Measurements from ENCODE around the gene SBF1. TPM values are rescaled to one million over a fixed set of nuclear protein-coding genes. Genes with fewer than 3 reads are reported as not detected.

The SBF1 gene
- total RNA-seq, 2 donors from 2014 or later, result 60.2 to 77.5 TPM

DNA sequence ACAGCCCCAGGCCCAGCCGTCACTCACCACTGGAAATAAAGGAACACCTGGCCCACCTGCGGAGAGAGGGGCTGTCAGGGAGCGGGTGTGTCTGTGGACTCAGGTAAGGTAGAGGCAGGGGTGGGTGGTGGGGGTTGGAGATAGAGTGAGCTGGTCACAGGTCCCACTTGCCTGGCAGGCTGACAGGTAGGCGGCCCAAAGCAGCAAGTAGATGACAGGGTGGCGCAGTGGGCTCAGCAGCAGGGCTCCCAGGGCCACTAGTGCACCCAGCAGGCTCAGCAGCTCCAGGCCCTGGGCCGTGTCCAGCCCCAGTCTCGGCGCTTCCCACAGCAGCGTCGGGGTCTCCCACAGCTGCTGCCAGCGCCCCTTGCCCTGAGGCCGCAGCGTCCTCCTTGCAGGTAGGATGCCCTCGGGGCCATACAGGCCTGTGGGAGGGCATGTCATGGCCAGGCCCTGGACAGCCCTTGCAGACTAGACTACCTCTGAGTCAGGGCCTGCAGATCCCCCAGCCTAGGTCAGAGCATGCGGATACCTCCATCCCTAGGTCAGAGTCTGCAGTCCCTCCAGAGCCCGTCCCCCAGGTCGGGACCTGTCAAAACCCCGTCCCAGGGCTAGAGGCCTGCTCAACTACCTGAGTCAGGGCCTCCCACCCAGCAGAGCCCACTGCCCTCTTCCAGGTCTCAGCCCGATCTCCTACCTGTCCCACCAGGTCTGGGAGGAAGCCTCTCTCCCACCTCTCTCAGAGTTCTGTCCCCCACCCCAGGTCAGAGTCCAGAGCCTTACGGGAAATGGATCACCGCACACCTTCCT lies 32.0 kb upstream of the SBF1 start:
- WGBS, 2 donors, result 15 to 25% methylated on average over 2 to 21 of the region's 21 CpGs
- DNase-seq (peak; percentile 66 to 91 (median 88)), ATAC-seq (no peak)
- peaks cover 0 to 2% of the 10 kb centered on the region in 2 donors for H3K36me3 ChIP-seq (replicated peaks in 1 of 2; ENCODE audit: insufficient read depth in 1 of 2, low read depth in 2 of 2)
- intact Hi-C loops (cut with DNase I), result loop anchor here (10.0 kb wide), 1 partner anchor 262 kb away; the partner anchor contains the start of gene TUBGCP6
- no peaks in the 10 kb centered on the region for H3K9me3 ChIP-seq
- TF ChIP-seq CTCF (IDR thresholded peaks at IDR 0.05), result no peak
- peak in 2 of 3 donors; percentile 54 to 63 for TF ChIP-seq POLR2A (IDR thresholded peaks at IDR 0.05)
- no peaks in the 10 kb centered on the region for H3K27me3 ChIP-seq
- H3K4me1 ChIP-seq, result peaks cover 38% of the 10 kb centered on the region
- H3K27ac ChIP-seq, result peak overlapping the region; percentile 80 to 89 (median 83)
- H3K4me3 ChIP-seq, result peak overlapping the region; percentile 63 to 98

DNA sequence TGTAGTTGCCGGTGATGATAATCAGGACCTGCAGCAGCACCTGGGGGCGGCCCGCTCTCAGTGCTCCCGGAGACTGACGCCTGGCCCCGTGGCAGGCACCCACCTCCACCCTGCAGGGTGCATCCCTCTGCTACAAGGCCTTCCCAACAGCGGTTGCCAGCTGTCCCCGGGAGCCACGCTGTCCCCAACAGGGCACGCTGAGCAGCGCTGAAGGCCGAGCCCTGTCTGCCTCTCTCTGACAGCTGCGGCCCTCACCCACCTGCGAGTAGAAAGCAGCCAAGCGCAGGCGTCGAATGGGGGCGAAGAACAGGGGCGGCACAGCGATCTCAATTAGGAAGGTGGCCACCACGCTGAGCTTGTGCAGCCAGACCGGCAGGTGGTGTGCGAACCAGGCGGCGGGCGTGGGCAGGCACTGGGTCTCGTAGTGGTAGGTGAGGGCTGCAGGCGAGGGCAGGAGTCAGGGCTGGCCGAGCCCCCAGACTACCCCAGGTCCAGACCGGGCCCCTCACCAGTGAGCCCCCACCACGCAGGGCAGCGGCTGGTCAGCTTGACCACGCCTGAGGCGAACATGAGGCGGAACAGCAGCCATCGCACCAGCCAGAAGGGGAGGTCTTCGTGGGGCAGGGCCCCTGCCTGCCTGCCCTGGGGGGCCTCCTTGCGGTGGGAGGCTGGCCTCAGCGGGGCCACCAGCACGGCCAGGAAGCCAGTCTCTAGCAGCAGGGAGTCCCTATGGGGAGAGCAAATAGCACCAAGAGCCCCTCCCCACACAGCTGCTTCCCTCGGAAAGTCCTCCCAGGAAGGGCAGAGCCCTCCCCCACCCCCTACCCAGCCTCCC lies 31.2 kb upstream of the SBF1 start:
- WGBS, 2 donors, result 42 to 89% methylated on average over 10 to 25 of the region's 41 CpGs
- Histone ChIP-seq H3K27ac (peak overlapping the region; percentile 80 to 89 (median 83)), H3K4me3 (peak overlapping the region in 1 of 2 donors; percentile 98), H3K27me3 (no peaks in the 10 kb centered on the region), H3K36me3 (replicated peaks in 1 of 2; ENCODE audit: insufficient read depth in 1 of 2, low read depth in 2 of 2) (peaks cover 0 to 2% of the 10 kb centered on the region in 2 donors), H3K9me3 (no peaks in the 10 kb centered on the region), H3K4me1 (peaks cover 38% of the 10 kb centered on the region)
- ATAC-seq (no peak), DNase-seq (peak; percentile 38 to 85 (median 75))
- intact Hi-C loops (cut with DNase I), result loop anchor here (10.0 kb wide), 1 partner anchor 261 kb away; the partner anchor contains the start of gene TUBGCP6
- TF ChIP-seq CTCF (IDR thresholded peaks at IDR 0.05) (peak in 3 of 7 experiments; percentile 10 to 29 (median 24)), POLR2A (IDR thresholded peaks at IDR 0.05) (peak in 1 of 3 donors; percentile 48)

DNA sequence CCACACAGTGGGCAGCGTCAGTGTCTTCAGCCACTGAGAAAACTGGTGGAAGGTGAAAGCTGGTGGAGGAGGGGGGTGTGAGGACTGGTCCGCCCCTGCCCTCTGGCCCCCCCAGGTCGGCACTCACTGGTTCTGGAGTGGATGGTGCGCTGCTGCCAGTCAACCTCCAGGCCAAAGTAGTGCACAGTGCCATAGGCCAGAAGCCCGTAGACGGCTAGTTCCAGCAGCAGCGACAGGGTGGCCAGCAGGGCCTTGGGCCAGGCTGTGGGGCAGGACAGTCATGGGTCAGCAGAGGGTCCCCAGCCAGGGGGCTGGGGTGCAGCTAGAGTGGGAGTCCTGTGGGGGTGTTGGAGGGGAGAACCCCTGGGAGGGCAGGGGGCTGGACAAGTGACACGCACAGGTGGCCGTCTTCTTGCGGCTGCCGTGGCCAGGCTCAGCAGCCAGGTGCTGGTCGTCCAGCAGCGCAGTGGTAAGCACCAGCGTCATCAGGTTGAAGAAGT lies 30.5 kb upstream of the SBF1 start:
- H3K4me1 ChIP-seq, result peaks cover 38% of the 10 kb centered on the region
- no peaks in the 10 kb centered on the region for H3K9me3 ChIP-seq
- WGBS, 2 donors, result 53 to 73% methylated on average over 13 to 14 of the region's 14 CpGs
- ATAC-seq (no peak), DNase-seq (peak in 1 of 4 donors; percentile 41)
- no peaks in the 10 kb centered on the region for H3K27me3 ChIP-seq
- intact Hi-C loops (cut with DNase I), result loop anchor here (10.0 kb wide), 1 partner anchor 261 kb away; the partner anchor contains the start of gene TUBGCP6
- no peak overlapping the region for H3K4me3 ChIP-seq
- H3K36me3 ChIP-seq (replicated peaks in 1 of 2; ENCODE audit: insufficient read depth in 1 of 2, low read depth in 2 of 2), result peaks cover 0 to 2% of the 10 kb centered on the region in 2 donors
- H3K27ac ChIP-seq, result peak overlapping the region; percentile 80 to 89 (median 83)
- TF ChIP-seq CTCF (IDR thresholded peaks at IDR 0.05) (no peak), POLR2A (IDR thresholded peaks at IDR 0.05) (peak in 2 of 3 donors; percentile 1 to 27)

GRCh38 chr22:50504369-50505211 lies 29.8 kb upstream of the SBF1 start:
- ATAC-seq, result no peak

More at GRCh38 chr22:50504369-50505211, 29.8 kb upstream of the SBF1 start:
- WGBS, 2 donors, result 56% methylated on average over 33 of the region's 44 CpGs; no CpG with 5 or more reads in 1 of the 2 donors
- H3K36me3 ChIP-seq (replicated peaks in 1 of 2; ENCODE audit: insufficient read depth in 1 of 2, low read depth in 2 of 2), result peaks cover 0 to 2% of the 10 kb centered on the region in 2 donors
- intact Hi-C loops (cut with DNase I), result loop anchor here (5.0 to 10.0 kb wide), 2 partner anchors 37 to 260 kb away; partner anchors contain the start of gene TUBGCP6
- H3K9me3 ChIP-seq, result no peaks in the 10 kb centered on the region
- H3K27ac ChIP-seq, result peak overlapping the region; percentile 80 to 89 (median 83)
- H3K4me3 ChIP-seq, result no peak overlapping the region
- H3K4me1 ChIP-seq, result peaks cover 38% of the 10 kb centered on the region
- TF ChIP-seq POLR2A (IDR thresholded peaks at IDR 0.05) (no peak), CTCF (IDR thresholded peaks at IDR 0.05) (no peak)
- no peaks in the 10 kb centered on the region for H3K27me3 ChIP-seq
- DNase-seq, result peak; percentile 55 to 91 (median 86)

Measured in body of pancreas (tissue), 4 donors.